GM23338 (cell line): Measurements from ENCODE around the gene CASP3.

ENCODE experiments used
- CREB1 ChIP-seq: fragments of 250-450 bp; sonication (Bioruptor Pico); IDR thresholded peaks from 2 replicates; pipeline ENCODE4 v1.5.0; 2020; ENCODE audit warnings: low read depth, mild to moderate bottlenecking, moderate library complexity
- CTCF ChIP-seq, 2 experiments: fragments of 200-600 bp in 1 of 2; sonication (generic) in 1 of 2; conservative IDR thresholded peaks; 2 replicates each; pipeline versions ENCODE4 v1.5.1 to v1.6.1; 2016 to 2017; ENCODE audit warnings: antibody characterized with exemption in 2 of 2, low read depth in 2 of 2, mild to moderate bottlenecking in 2 of 2, moderate library complexity in 1 of 2
- EZH2phosphoT487 ChIP-seq: fragments of 200-600 bp; sonication (generic); IDR thresholded peaks from one replicate; pipeline ENCODE4 v1.8.1; 2018; ENCODE audit warnings: antibody characterized with exemption; ENCODE audit not compliant: unreplicated experiment
- POLR2AphosphoS5 ChIP-seq: IDR thresholded peaks from 2 replicates; pipeline ENCODE4 v1.6.1; 2016; ENCODE audit warnings: antibody characterized with exemption, low read depth
- REST ChIP-seq: IDR thresholded peaks from one replicate; pipeline ENCODE4 v1.6.1; 2018; ENCODE audit warnings: antibody characterized with exemption; ENCODE audit not compliant: unreplicated experiment
- STAT1 ChIP-seq: IDR thresholded peaks from one replicate; pipeline ENCODE4 v1.6.1; 2016; ENCODE audit warnings: antibody characterized with exemption; ENCODE audit not compliant: unreplicated experiment

- TF ChIP-seq POLR2AphosphoS5 = no peak
- no peak for TF ChIP-seq REST
- no peak for TF ChIP-seq CTCF (conservative IDR thresholded peaks at IDR 0.05; ENCODE audit: low read depth in 2 of 2)
- no peak for TF ChIP-seq CREB1 (CRISPR knock-in tag)
- no peak for TF ChIP-seq EZH2phosphoT487
- TF ChIP-seq STAT1 = no peak
Observed at GRCh38 chr4:184617600-184618196, 31.5 kb downstream of the CASP3 start.
